Lung (tissue), 12 donors: Measurements from ENCODE around the gene ATL3. TPM values are rescaled to one million over a fixed set of nuclear protein-coding genes. Genes with fewer than 3 reads are reported as not detected.

Experiments
- ATAC-seq: fragments of 200-7000 bp; cut with Tn5 transposase; one replicate; pipeline ENCODE4 v1.9.1; 2020; ENCODE audit warnings: moderate number of reproducible peaks; ENCODE audit not compliant: insufficient read depth, low FRiP score
- DNase-seq, 3 donors: peaks; one replicate each; pipeline ENCODE4 v3.0.0-alpha.2; 2013 to 2017
- H3K27ac ChIP-seq, 2 donors: one replicate each; pipeline ENCODE4 v1.5.1; 2013; ENCODE audit warnings: mild to moderate bottlenecking in 2 of 2, moderate library complexity in 2 of 2, control low read depth in 1 of 2, inconsistent platforms in 1 of 2, low read depth in 1 of 2, low read length in 1 of 2
- H3K27me3 ChIP-seq, 3 donors: one replicate each; pipeline ENCODE4 v1.5.1; 2013; ENCODE audit warnings: low read length in 2 of 3; ENCODE audit not compliant: control insufficient read depth in 3 of 3, insufficient read depth in 3 of 3
- H3K36me3 ChIP-seq, 4 donors: one replicate each; pipeline ENCODE4 v1.5.1; 2013; ENCODE audit warnings: low read length in 4 of 4, mild to moderate bottlenecking in 1 of 4, moderate library complexity in 1 of 4; ENCODE audit not compliant: control insufficient read depth in 4 of 4, insufficient read depth in 4 of 4
- H3K4me1 ChIP-seq, 5 donors: one replicate each; pipeline ENCODE4 v1.5.1; 2013; ENCODE audit warnings: low read length in 5 of 5, mild to moderate bottlenecking in 2 of 5, moderate library complexity in 1 of 5; ENCODE audit not compliant: control insufficient read depth in 5 of 5, insufficient read depth in 5 of 5
- H3K4me3 ChIP-seq: one replicate; pipeline ENCODE4 v1.5.1; 2013; ENCODE audit warnings: mild to moderate bottlenecking, control low read depth, moderate library complexity
- H3K9ac ChIP-seq, 2 donors: one replicate each; pipeline ENCODE4 v1.5.1; 2013; ENCODE audit warnings: low read length in 2 of 2, control low read depth in 1 of 2; ENCODE audit not compliant: insufficient read depth in 1 of 2
- H3K9me3 ChIP-seq, 4 donors: one replicate each; pipeline ENCODE4 v1.5.1; 2013; ENCODE audit warnings: low read length in 3 of 4, mild to moderate bottlenecking in 1 of 4, moderate library complexity in 1 of 4; ENCODE audit not compliant: control insufficient read depth in 4 of 4, insufficient read depth in 3 of 4
- WGBS, 2 donors: extraction: QIAGEN DNeasy Blood & Tissue Kit; methylation state at CpG; one replicate each; pipeline ENCODE4 v1.1.7; 2013; 5-methylcytosine and 5-hydroxymethylcytosine counted together
- polyA plus RNA-seq, 2 donors: library from polyadenylated mRNA; stranded (reverse); fragments of 200-250 nt; gene quantifications; one replicate each; pipeline ENCODE4 v1.2.1, GENCODE V29; 2013
- total RNA-seq, 2 donors: library from RNA; depleted of rRNA in 1 of 2; stranded (reverse); fragments of >200 nt in 1 of 2; gene quantifications; one replicate each; pipeline ENCODE4 v1.2.1, GENCODE V29; 2014 to 2021
- TF ChIP-seq, protein P1 (sequence below): IDR thresholded peaks from 2 replicates; pipeline ENCODE4 v1.5.1; 2012; ENCODE audit warnings: mild to moderate bottlenecking; ENCODE audit errors: control extremely low read depth, extremely low read depth
- donor health status: control.
- donor health status: control.
- donor health status: Bipolar disorder and iron deficiency.
- donor health status: healthy.
- donor health status: DM: yes; HTN: yes; CAD: no.

Gene ATL3
- total and polyA plus RNA-seq, 4 donors: 13.6 to 79.5 (median 33.7) TPM

DNA sequence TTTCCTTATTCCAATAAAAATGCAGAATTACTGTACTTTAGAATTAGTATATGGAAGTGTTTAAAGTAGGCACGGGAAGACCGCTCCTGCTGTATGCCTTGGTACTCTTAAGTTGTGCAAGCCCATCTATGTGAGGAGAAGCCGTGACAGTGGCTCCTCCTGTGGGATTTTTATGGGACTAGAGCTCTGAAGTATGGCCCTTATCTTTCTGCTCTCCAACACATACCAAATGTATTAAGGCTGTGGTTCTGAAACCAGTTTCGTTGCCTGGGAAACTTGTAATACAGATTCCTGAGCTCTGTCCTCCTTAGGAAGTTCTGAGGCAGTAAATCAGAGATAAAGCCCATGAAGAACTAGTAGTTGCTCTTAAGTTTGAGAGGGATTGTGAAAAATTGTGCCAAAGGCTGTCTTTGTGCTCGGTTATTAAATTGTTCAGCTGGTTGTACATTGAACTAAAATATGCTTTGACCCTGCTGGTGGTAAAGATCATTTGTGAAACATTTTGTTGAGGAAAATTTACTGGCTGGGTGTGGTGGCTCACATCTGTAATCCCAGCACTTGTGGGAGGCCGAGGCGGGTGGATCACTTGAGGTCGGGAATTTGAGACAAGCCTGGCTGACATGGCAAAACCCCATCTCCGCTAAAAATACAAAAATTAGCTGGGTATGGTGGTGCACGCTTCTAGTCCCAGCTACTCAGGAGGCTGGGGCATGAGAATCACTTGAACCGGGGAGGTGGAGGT is 39.5 kb upstream of the ATL3 start:
- TF ChIP-seq, protein P1, sequence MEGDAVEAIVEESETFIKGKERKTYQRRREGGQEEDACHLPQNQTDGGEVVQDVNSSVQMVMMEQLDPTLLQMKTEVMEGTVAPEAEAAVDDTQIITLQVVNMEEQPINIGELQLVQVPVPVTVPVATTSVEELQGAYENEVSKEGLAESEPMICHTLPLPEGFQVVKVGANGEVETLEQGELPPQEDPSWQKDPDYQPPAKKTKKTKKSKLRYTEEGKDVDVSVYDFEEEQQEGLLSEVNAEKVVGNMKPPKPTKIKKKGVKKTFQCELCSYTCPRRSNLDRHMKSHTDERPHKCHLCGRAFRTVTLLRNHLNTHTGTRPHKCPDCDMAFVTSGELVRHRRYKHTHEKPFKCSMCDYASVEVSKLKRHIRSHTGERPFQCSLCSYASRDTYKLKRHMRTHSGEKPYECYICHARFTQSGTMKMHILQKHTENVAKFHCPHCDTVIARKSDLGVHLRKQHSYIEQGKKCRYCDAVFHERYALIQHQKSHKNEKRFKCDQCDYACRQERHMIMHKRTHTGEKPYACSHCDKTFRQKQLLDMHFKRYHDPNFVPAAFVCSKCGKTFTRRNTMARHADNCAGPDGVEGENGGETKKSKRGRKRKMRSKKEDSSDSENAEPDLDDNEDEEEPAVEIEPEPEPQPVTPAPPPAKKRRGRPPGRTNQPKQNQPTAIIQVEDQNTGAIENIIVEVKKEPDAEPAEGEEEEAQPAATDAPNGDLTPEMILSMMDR: no peak
- H3K9ac ChIP-seq: no peak overlapping the region
- WGBS, 2 donors: 68 to 85% methylated on average over 11 of the region's 11 CpGs
- peak overlapping the region in 1 of 2 donors; percentile 22 for H3K27ac ChIP-seq
- ATAC-seq (peak; percentile 77), DNase-seq (peak; percentile 24 to 65 (median 55))
- H3K9me3 ChIP-seq: no peaks in the 10 kb centered on the region
- H3K27me3 ChIP-seq: no peaks in the 10 kb centered on the region
- peaks cover 0 to 8% (median 3%) of the 10 kb centered on the region in 5 donors for H3K4me1 ChIP-seq
- H3K4me3 ChIP-seq: no peak overlapping the region
- H3K36me3 ChIP-seq: peaks cover 0 to 2% (median 0%) of the 10 kb centered on the region in 4 donors

- Histone ChIP-seq H3K27me3 (no peaks in the 10 kb centered on the region), H3K9me3 (no peaks in the 10 kb centered on the region), H3K4me3 (no peak overlapping the region), H3K9ac (no peak overlapping the region), H3K27ac (no peak overlapping the region), H3K4me1 (peaks cover 0 to 11% (median 3%) of the 10 kb centered on the region in 5 donors), H3K36me3 (no peaks in the 10 kb centered on the region)
- TF ChIP-seq, protein P1: no peak
- 37 to 61% methylated on average over 3 of the region's 3 CpGs for WGBS, 2 donors
- DNase-seq (peak in 1 of 3 donors; percentile 37), ATAC-seq (no peak)
Measured at GRCh38 chr11:63709336-63709884, 38.2 kb upstream of the ATL3 start.

- H3K27me3 ChIP-seq: no peaks in the 10 kb centered on the region
- no peak overlapping the region for H3K9ac ChIP-seq
- peaks cover 0 to 11% (median 3%) of the 10 kb centered on the region in 5 donors for H3K4me1 ChIP-seq
- H3K9me3 ChIP-seq: no peaks in the 10 kb centered on the region
- H3K4me3 ChIP-seq: no peak overlapping the region
- ATAC-seq: no peak
- DNase-seq: no peak
- 81 to 96% methylated on average over 1 of the region's 1 CpG for WGBS, 2 donors
- TF ChIP-seq, protein P1: no peak
- H3K27ac ChIP-seq: no peak overlapping the region
- H3K36me3 ChIP-seq: no peaks in the 10 kb centered on the region
Measured at GRCh38 chr11:63708764-63709163, 37.6 kb upstream of the ATL3 start.
